HCT116 (cell line): ENCODE data around the gene RNASEH2B. TPM values are rescaled to one million over a fixed set of nuclear protein-coding genes. Genes with fewer than 3 reads are reported as not detected.

Source experiments
- ATAC-seq: fragments of 200-7000 bp; cut with Tn5 transposase; 2 replicates; pipeline ENCODE4 v1.9.1; 2020; ENCODE audit warnings: mild to moderate bottlenecking, moderate library complexity
- BruUV-seq: library from RNA; stranded (reverse); fragments of 400-500 nt; replicated peaks from 2 replicates; lab custom pipeline; 2021; lab: Mats Ljungman, UMichigan
- CTCF ChIA-PET: fragments of 300-600 bp; sonication (Branson Sonifier 250); formaldehyde crosslinking; loops from one replicate; lab custom pipeline; 2021; ENCODE audit warnings: antibody characterized with exemption; lab: Charles Lee
- POLR2A ChIA-PET: fragments of 300-600, 350-600 bp; sonication (Branson Sonifier 250); formaldehyde crosslinking; loops from one replicate; lab custom pipeline; 2021; ENCODE audit warnings: antibody characterized with exemption; lab: Charles Lee
- RAD21 ChIA-PET, 2 experiments: fragments of 300-600 bp; sonication (Branson Sonifier 250); formaldehyde crosslinking; loops; one replicate each; lab custom pipeline; 2023; ENCODE audit warnings: low total read pairs in 2 of 2; ENCODE audit not compliant: uncharacterized antibody in 2 of 2, unreplicated experiment in 2 of 2, low non-redundant PET in 1 of 2; lab: Charles Lee
- DNase-seq: peaks from one replicate; pipeline ENCODE4 v3.0.0-alpha.2; 2010; ENCODE audit warnings: low read depth, low spot score
- H2AFZ ChIP-seq: fragments of 200-600 bp; shearing (Covaris generic), sonication (generic); 2 replicates; pipeline ENCODE4 v1.6.1; 2017; ENCODE audit warnings: low read depth, mixed run types, mixed read lengths, antibody characterized with exemption, low read length; ENCODE audit not compliant: poor library complexity, severe bottlenecking
- H3K27ac ChIP-seq: 2 replicates; pipeline ENCODE4 v1.5.1; 2012; ENCODE audit warnings: low read depth, low read length
- H3K27me3 ChIP-seq: fragments of 200-600 bp; sonication (generic); 2 replicates; pipeline ENCODE4 v1.6.1; 2016; ENCODE audit warnings: mixed run types, low read length, mixed read lengths; ENCODE audit not compliant: insufficient read depth
- H3K36me3 ChIP-seq, 2 experiments: fragments of 200-500 bp in 1 of 2; fragments of 200-600 bp in 1 of 2; sonication (Bioruptor generic) in 1 of 2; sonication (generic) in 1 of 2; 2 replicates each; pipeline versions ENCODE4 v1.5.1 to v1.6.1; 2014 to 2016; ENCODE audit warnings: low read length in 2 of 2, inconsistent platforms in 1 of 2, mixed read lengths in 1 of 2, mixed run types in 1 of 2; ENCODE audit not compliant: insufficient read depth in 2 of 2, control insufficient read depth in 1 of 2
- H3K4me1 ChIP-seq, 2 experiments: fragments of 200-600 bp in 1 of 2; sonication (generic) in 1 of 2; 2 replicates each; pipeline versions ENCODE4 v1.5.1 to v1.6.1; 2012 to 2017; ENCODE audit warnings: low read length in 2 of 2, inconsistent platforms in 1 of 2, mild to moderate bottlenecking in 1 of 2, mixed read lengths in 1 of 2, mixed run types in 1 of 2, moderate library complexity in 1 of 2; ENCODE audit not compliant: insufficient read depth in 2 of 2, control insufficient read depth in 1 of 2
- H3K4me2 ChIP-seq: fragments of 200-600 bp; sonication (generic); 2 replicates; pipeline ENCODE4 v1.6.1; 2017; ENCODE audit warnings: mixed run types, low read length, mixed read lengths
- H3K4me3 ChIP-seq, 2 experiments: fragments of 200-600 bp in 1 of 2; sonication (generic) in 1 of 2; replicated peaks in 1 of 2; 2 replicates each; pipeline ENCODE4 v1.5.1; 2011 to 2016; ENCODE audit warnings: low read length in 2 of 2, control low read depth in 1 of 2, low read depth in 1 of 2, mild to moderate bottlenecking in 1 of 2, mixed read lengths in 1 of 2, mixed run types in 1 of 2
- H3K79me2 ChIP-seq: fragments of 200-600 bp; sonication (generic); 2 replicates; pipeline ENCODE4 v1.6.1; 2017; ENCODE audit warnings: mild to moderate bottlenecking, mixed run types, low read length, moderate library complexity, mixed read lengths; ENCODE audit not compliant: insufficient read depth
- H3K9ac ChIP-seq: fragments of 200-600 bp; sonication (generic); 2 replicates; pipeline ENCODE4 v1.6.1; 2016; ENCODE audit warnings: low read length, mixed read lengths
- H3K9me2 ChIP-seq: fragments of 200-600 bp; sonication (generic), shearing (Covaris generic); 2 replicates; pipeline ENCODE4 v1.6.1; 2017; ENCODE audit warnings: mixed run types, mild to moderate bottlenecking, moderate library complexity; ENCODE audit not compliant: insufficient read depth
- H3K9me3 ChIP-seq, 2 experiments: fragments of 200-500 bp in 1 of 2; fragments of 200-600 bp in 1 of 2; sonication (Bioruptor generic) in 1 of 2; sonication (generic) in 1 of 2; 2 replicates each; pipeline ENCODE4 v1.6.1; 2014 to 2017; ENCODE audit warnings: low read length in 2 of 2, mixed read lengths in 2 of 2, inconsistent platforms in 1 of 2, low read depth in 1 of 2, mild to moderate bottlenecking in 1 of 2, mixed run types in 1 of 2, moderate library complexity in 1 of 2; ENCODE audit not compliant: control insufficient read depth in 1 of 2, insufficient read depth in 1 of 2
- H4K20me1 ChIP-seq: fragments of 200-600 bp; sonication (generic), shearing (Covaris generic); 2 replicates; pipeline ENCODE4 v1.6.1; 2017; ENCODE audit warnings: mixed run types, mild to moderate bottlenecking, moderate library complexity; ENCODE audit not compliant: insufficient read depth
- CBX3 ChIP-seq: IDR thresholded peaks from 2 replicates; pipeline ENCODE4 v1.6.1; 2012; ENCODE audit warnings: low read depth
- CEBPB ChIP-seq: IDR thresholded peaks from 2 replicates; pipeline ENCODE4 v1.6.1; 2012; ENCODE audit warnings: low read depth
- CTCF ChIP-seq, 3 experiments: fragments of 200-600 bp in 1 of 3; sonication (generic) in 1 of 3; IDR thresholded peaks in 2 of 3; conservative IDR thresholded peaks in 1 of 3; 2 replicates each; pipeline ENCODE4 v1.5.1; 2012 to 2017; ENCODE audit warnings: low read depth in 2 of 3, low read length in 2 of 3, antibody characterized with exemption in 1 of 3, borderline replicate concordance in 1 of 3, control low read depth in 1 of 3, mild to moderate bottlenecking in 1 of 3, mixed read lengths in 1 of 3, mixed run types in 1 of 3, moderate library complexity in 1 of 3; ENCODE audit not compliant: insufficient read depth in 1 of 3
- EGR1 ChIP-seq: IDR thresholded peaks from 2 replicates; pipeline ENCODE4 v1.6.1; 2012; ENCODE audit warnings: low read depth
- ELF1 ChIP-seq: IDR thresholded peaks from 2 replicates; pipeline ENCODE4 v1.6.1; 2012; ENCODE audit warnings: low read depth, borderline replicate concordance
- EZH2 ChIP-seq: fragments of 200-600 bp; sonication (generic); IDR thresholded peaks from 2 replicates; pipeline ENCODE4 v1.6.1; 2017; ENCODE audit warnings: antibody characterized with exemption, mixed run types
- FOSL1 ChIP-seq: IDR thresholded peaks from 2 replicates; pipeline ENCODE4 v1.6.1; 2012; ENCODE audit warnings: low read depth
- JUND ChIP-seq: IDR thresholded peaks from 2 replicates; pipeline ENCODE4 v1.6.1; 2012
- MAX ChIP-seq: IDR thresholded peaks from 2 replicates; pipeline ENCODE4 v1.6.1; 2012
- POLR2A ChIP-seq: IDR thresholded peaks from 2 replicates; pipeline ENCODE4 v1.7.0; 2011; ENCODE audit warnings: borderline replicate concordance; ENCODE audit not compliant: insufficient read depth, insufficient read length; ENCODE audit errors: extremely low read depth
- POLR2AphosphoS5 ChIP-seq: IDR thresholded peaks from 2 replicates; pipeline ENCODE4 v1.6.1; 2011; ENCODE audit warnings: mild to moderate bottlenecking, low read depth, low read length, moderate library complexity
- RAD21 ChIP-seq: IDR thresholded peaks from 2 replicates; pipeline ENCODE4 v1.6.1; 2012; ENCODE audit warnings: low read depth, mild to moderate bottlenecking
- REST ChIP-seq: IDR thresholded peaks from 2 replicates; pipeline ENCODE4 v1.6.1; 2012; ENCODE audit warnings: low read depth
- SIN3A ChIP-seq: IDR thresholded peaks from 2 replicates; pipeline ENCODE4 v1.6.1; 2012; ENCODE audit warnings: low read depth
- SRF ChIP-seq: IDR thresholded peaks from 2 replicates; pipeline ENCODE4 v1.6.1; 2012; ENCODE audit warnings: low read depth
- YY1 ChIP-seq: IDR thresholded peaks from 2 replicates; pipeline ENCODE4 v1.6.1; 2011; ENCODE audit warnings: low read length, low read depth, moderate library complexity, mild to moderate bottlenecking; ENCODE audit not compliant: insufficient replicate concordance; ENCODE audit errors: extremely low read depth
- ZBTB33 ChIP-seq: IDR thresholded peaks from 2 replicates; pipeline ENCODE4 v1.6.1; 2011; ENCODE audit warnings: mild to moderate bottlenecking, low read length, moderate library complexity; ENCODE audit not compliant: insufficient replicate concordance; ENCODE audit errors: extremely low read depth
- ZFX ChIP-seq: fragments of 450-650 bp; IDR thresholded peaks from 2 replicates; pipeline ENCODE4 v1.6.1; 2017
- ZNF274 ChIP-seq: fragments of 200-500 bp; sonication (Bioruptor generic); IDR thresholded peaks from 2 replicates; pipeline ENCODE4 v1.6.1; 2014; ENCODE audit warnings: mild to moderate bottlenecking, low read depth, low read length, inconsistent platforms
- intact Hi-C: fragments of 100-400 bp; cut with micrococcal nuclease; formaldehyde crosslinking; loops from 2 replicates; pipeline ENCODE4 v1.10.0; 2022
- total RNA-seq: library from RNA; stranded (reverse); gene quantifications from one replicate; pipeline ENCODE4 v1.2.1, GENCODE V29; 2021; ENCODE audit not compliant: unreplicated experiment

RNASEH2B gene
- total RNA-seq, 1 experiment from 2014 or later: 41.3 TPM

GRCh38 chr13:50864492-50864891, 45.1 kb upstream of the RNASEH2B start:
- CTCF ChIA-PET: no interaction called here

More at GRCh38 chr13:50864492-50864891, 45.1 kb upstream of the RNASEH2B start:
- H3K4me2 ChIP-seq: no peak overlapping the region
- ATAC-seq (no peak), DNase-seq (no peak)
- POLR2A ChIA-PET: no interaction called here
- H3K27me3 ChIP-seq: no peaks in the 10 kb centered on the region
- H3K9me2 ChIP-seq: no peaks in the 10 kb centered on the region
- H4K20me1 ChIP-seq: no peaks in the 10 kb centered on the region
- H3K27ac ChIP-seq: no peak overlapping the region
- no peak overlapping the region for H3K4me3 ChIP-seq
- H3K79me2 ChIP-seq: no peaks in the 10 kb centered on the region
- H3K9ac ChIP-seq: no peak overlapping the region
- RAD21 ChIA-PET: no interaction called here
- no peak overlapping the region for H2AFZ ChIP-seq
- TF ChIP-seq POLR2A: no peak
- TF ChIP-seq ZNF274: no peak
- TF ChIP-seq EGR1: no peak
- no peak for TF ChIP-seq CBX3
- TF ChIP-seq CEBPB: no peak
- TF ChIP-seq REST: no peak
- TF ChIP-seq CTCF (IDR thresholded peaks at IDR 0.05 in 2 of 3, conservative IDR thresholded peaks at IDR 0.05 in 1 of 3; ENCODE audit: borderline replicate concordance in 1 of 3, insufficient read depth in 1 of 3, low read depth in 2 of 3, low read length in 2 of 3): no peak
- no peak for TF ChIP-seq RAD21
- no peak for TF ChIP-seq SRF
- TF ChIP-seq EZH2: no peak
- TF ChIP-seq YY1: no peak
- no peak for TF ChIP-seq JUND
- TF ChIP-seq ZBTB33: no peak
- no peak for TF ChIP-seq SIN3A
- no peak for TF ChIP-seq ELF1
- TF ChIP-seq MAX: no peak
- TF ChIP-seq FOSL1: no peak
- TF ChIP-seq ZFX: no peak
- no peak for TF ChIP-seq POLR2AphosphoS5
- intact Hi-C loops: no loop called here
- H3K4me1 ChIP-seq: no peaks in the 10 kb centered on the region
- BruUV-seq: no TSS peak
- H3K36me3 ChIP-seq: no peaks in the 10 kb centered on the region
- no peaks in the 10 kb centered on the region for H3K9me3 ChIP-seq
